ENCODE results near the gene POLA2. TPM values are rescaled to one million over a fixed set of nuclear protein-coding genes. Genes with fewer than 3 reads are reported as not detected.
A peak's percentile ranks its signal among the peaks of the same experiment; 100 is the strongest.
"Not testable (repeated sequence)": the region's sequence is repeated elsewhere in the genome, so short reads cannot be mapped to it uniquely, and the experiment has no call there.

The POLA2 gene
- total and polyA plus RNA-seq, 5 experiments from 2014 or later, result 9.7 to 24.7 (median 13.5) TPM

DNA sequence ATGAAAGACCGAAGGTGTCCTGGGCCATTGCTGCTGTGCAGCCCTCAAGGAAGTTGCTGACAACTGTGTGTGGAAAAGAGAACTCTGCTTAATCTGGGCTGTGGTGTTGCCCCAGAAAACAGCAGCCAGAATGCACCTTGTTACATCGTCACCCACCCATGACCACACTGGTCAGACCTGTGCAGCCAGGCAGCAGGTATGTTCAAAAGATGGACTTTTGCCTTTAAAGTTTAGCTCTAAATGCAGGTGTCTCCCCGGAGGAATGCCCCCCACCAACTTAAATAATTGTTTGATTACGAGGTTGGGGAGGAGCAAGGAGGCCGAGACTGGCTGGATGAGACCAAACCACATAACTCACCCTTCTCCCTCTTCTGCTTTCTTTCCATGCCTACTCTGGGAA is 15.3 kb upstream of the POLA2 start:
- Mint-ChIP-seq H3K36me3 (peaks cover 0 to 8% (median 0%) of the 10 kb centered on the region in 3 donors), H3K4me1 (no peaks in the 10 kb centered on the region), H3K9me3 (peaks cover 0 to 9% (median 0%) of the 10 kb centered on the region in 9 donors), H3K4me3 (no peak overlapping the region), H3K27me3 (no peaks in the 10 kb centered on the region), H3K27ac (peak overlapping the region in 1 of 10 donors; percentile 33)
- no peak for DNase-seq
- POLR2A ChIA-PET, result no interaction called here
- no peak for ATAC-seq

DNA sequence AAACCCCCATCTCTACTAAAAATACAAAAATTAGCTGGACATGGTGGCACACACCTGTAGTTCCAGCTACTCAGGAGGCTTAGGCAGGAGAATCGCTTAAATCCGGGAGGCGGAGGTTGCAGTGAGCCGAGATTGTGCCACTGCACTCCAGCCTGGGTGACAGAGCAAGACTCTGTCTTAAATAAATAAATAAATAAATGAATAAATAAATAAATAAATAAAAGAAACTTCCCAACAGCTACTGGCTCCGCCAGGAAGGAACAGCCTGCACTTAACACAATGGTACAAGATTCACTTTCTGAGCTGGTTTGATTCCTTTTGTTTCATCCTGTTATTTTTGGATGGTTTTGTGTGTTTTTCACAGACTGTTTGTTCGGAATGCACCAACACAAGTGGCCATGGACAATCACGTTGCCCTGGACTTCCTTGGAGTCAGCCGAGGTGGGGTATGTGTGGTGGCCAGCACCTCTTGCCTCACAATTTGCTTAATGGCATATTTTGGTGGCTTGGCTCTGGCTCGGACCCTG is 13.5 kb upstream of the POLA2 start:
- H3K4me3 Mint-ChIP-seq, H3K36me3 Mint-ChIP-seq, H3K27me3 Mint-ChIP-seq, DNase-seq, H3K9me3 Mint-ChIP-seq, H3K4me1 Mint-ChIP-seq, POLR2A ChIA-PET, ATAC-seq, H3K27ac Mint-ChIP-seq: not testable (repeated sequence)

DNA sequence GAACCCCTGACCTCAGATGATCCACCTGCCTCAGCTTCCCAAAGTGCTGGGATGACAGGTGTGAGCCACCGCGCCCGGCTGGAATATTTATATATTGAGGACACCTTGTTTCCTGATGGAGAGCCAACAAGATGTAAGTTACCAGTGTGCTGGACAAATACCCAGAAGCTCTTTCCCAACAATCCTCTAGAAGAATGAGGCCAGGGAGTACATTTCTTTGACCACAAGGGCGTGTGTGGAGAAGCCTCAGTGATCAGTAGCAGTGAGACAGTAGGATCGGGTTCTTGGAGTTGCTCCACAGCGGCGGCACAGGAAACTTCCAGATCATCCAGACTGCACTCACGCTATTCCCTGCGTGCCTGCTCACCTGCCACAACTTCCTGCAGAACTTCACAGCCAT is 10.3 kb upstream of the POLA2 start:
- POLR2A ChIA-PET, result no interaction called here
- Mint-ChIP-seq H3K4me1 (no peaks in the 10 kb centered on the region), H3K9me3 (no peaks in the 10 kb centered on the region), H3K27me3 (peaks cover 0 to 6% (median 0%) of the 10 kb centered on the region in 5 donors), H3K4me3 (no peak overlapping the region), H3K36me3 (no peaks in the 10 kb centered on the region), H3K27ac (no peak overlapping the region)
- DNase-seq, result no peak
- no peak for ATAC-seq

DNA sequence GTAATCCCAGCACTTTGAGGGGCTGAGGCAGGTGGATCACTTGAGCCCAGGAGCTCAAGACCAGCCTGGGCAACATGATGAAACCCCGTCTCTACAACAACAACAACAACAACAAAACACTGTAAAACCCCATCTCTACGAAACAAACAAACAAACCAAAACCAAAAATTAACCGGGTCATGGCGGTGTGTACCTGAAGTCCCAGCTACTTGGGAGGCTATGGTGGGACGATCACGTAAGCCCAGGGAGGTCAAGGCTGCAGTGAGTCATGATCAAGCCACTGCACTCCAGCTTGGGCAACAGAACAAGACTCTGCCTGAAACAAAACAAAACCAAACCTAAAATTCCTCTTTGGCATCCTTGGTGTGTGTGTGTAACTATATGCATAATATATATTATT is 7.0 kb upstream of the POLA2 start:
- Mint-ChIP-seq H3K4me1 (peaks cover 0 to 8% (median 7%) of the 10 kb centered on the region in 4 donors), H3K9me3 (no peaks in the 10 kb centered on the region), H3K36me3 (no peaks in the 10 kb centered on the region), H3K4me3 (no peak overlapping the region), H3K27me3 (peaks cover 0 to 6% (median 0%) of the 10 kb centered on the region in 5 donors), H3K27ac (no peak overlapping the region)
- DNase-seq, result no peak
- no peak for ATAC-seq
- POLR2A ChIA-PET, result no interaction called here

DNA sequence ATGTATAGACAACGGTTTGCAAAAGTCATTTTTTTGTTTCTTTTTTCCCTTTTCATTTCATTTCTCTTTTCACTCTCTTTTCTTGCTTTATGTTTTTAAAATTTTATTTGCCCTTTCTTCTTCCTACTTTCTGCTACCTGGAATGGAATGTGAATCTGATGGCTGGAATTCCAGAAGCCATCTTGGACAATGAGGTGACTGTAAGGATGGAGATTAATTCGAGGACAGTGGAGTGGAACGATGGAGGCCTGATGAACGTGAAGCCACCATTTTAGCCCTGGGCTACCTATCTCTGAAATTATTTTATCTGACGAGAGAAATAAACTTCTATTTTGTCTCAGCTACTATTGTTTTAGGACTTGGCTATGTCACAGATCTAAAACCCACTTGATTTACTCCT is 2.8 kb upstream of the POLA2 start:
- H3K27ac Mint-ChIP-seq, result peak overlapping the region in 7 of 10 donors; percentile 27 to 89 (median 63)
- ATAC-seq (no peak), DNase-seq (no peak)
- no peaks in the 10 kb centered on the region for H3K36me3 Mint-ChIP-seq
- peaks cover 0 to 3% (median 0%) of the 10 kb centered on the region in 5 donors for H3K27me3 Mint-ChIP-seq
- peak overlapping the region in 6 of 10 donors; percentile 2 to 62 (median 40) for H3K4me3 Mint-ChIP-seq
- no peaks in the 10 kb centered on the region for H3K9me3 Mint-ChIP-seq
- POLR2A ChIA-PET, result no interaction called here
- H3K4me1 Mint-ChIP-seq, result peaks cover 15 to 39% (median 35%) of the 10 kb centered on the region in 4 donors

DNA sequence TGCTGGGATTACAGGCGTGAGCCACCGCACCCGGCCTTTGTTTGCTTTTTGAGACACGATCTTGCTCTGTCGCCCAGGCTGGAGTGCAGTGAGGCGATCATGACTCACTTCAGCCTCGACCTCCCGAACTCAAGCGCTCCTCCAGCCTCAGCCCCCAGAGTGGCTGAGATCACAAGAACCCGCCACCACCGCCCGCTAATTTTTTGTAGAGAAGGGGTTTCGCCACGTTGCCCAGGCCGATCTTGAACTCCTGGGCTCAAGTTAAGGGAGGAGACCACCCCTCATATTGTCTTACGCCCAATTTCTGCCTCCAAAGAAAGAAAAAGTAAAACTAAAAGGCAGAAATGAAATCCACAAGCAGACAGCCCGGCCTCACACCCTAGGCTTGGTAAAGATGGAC is 1.5 kb upstream of the POLA2 start:
- POLR2A ChIA-PET, result interaction anchor here (0.7 kb wide), 1 partner anchor 377 kb away, joined by 3 read pairs; no protein-coding TSS in a partner anchor
- H3K27ac Mint-ChIP-seq, result peak overlapping the region in 8 of 10 donors; percentile 49 to 98 (median 95)
- no peaks in the 10 kb centered on the region for H3K9me3 Mint-ChIP-seq
- peak overlapping the region in 4 of 10 donors; percentile 50 to 93 (median 71) for H3K4me3 Mint-ChIP-seq
- peaks cover 20 to 46% (median 45%) of the 10 kb centered on the region in 4 donors for H3K4me1 Mint-ChIP-seq
- no peaks in the 10 kb centered on the region for H3K27me3 Mint-ChIP-seq
- peaks cover 0 to 2% (median 0%) of the 10 kb centered on the region in 3 donors for H3K36me3 Mint-ChIP-seq
- no peak for ATAC-seq
- no peak for DNase-seq

DNA sequence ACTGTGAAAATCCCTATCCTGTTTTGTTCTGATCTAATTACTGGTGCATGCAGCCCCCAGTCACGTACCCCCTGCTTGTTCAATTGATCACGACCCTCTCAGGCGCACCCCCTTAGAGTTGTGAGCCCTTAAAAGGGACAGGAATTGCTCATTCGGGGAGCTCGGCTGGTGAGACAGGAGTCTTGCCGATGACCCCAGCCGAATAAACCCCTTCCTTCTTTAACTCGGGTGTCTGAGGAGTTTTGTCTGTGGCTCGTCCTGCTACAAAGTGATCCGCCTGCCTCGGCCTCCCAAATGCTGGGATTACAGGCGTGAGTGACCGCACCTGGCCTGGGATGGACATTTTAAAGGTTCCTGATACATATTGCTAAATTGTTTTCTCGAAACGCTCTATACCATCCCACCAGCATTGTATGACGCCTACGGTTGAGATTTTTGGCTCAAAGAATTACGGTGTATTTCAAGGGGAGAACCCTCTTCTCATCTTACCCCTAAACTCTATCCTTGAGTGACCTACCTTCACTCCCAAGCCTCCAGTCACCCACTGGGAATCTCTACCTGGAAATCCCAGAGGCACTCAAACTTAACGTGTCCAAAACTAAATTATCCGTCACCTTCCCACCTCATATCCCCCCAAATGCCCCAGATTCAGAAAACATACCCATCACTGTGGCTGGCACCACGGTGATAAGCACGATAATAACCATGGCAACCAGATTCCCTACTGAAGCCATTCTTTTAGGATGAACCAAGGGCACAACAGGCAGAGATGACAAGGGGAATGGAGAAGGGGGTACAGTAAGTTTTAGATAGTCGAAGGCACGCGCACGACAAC is 789 bp upstream of the POLA2 start:
- ATAC-seq (peak in 1 of 2 donors; percentile 53), DNase-seq (peak in 1 of 10 donors; percentile 4)
- POLR2A ChIA-PET, result interaction anchor here (0.8 to 1.7 kb wide), 10 partner anchors 23 to 482 kb away, joined by 3 to 6 read pairs (median 4); partner anchors contain the start of genes FAU, MALAT1 and SF1
- Mint-ChIP-seq H3K36me3 (peaks cover 0 to 4% (median 0%) of the 10 kb centered on the region in 3 donors), H3K4me3 (peak overlapping the region; percentile 86 to 96 (median 92)), H3K4me1 (peaks cover 26 to 50% (median 48%) of the 10 kb centered on the region in 4 donors), H3K27ac (peak overlapping the region; percentile 94 to 98 (median 96)), H3K27me3 (no peaks in the 10 kb centered on the region), H3K9me3 (no peaks in the 10 kb centered on the region)

DNA sequence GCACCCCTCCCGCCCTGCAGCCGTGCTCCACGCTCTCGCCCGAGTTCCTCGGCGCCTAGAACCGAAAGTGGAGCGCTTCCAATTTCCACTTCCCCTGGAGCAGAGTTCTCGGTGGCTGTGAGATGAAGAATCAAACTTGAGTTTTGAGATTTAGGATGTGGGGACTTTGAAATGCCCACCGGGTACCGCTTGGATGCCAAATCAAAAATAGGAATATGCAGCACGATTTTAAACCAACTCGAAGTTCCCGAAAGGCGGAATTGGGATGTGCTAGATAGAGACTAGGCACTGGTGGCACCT is 569 bp downstream of the POLA2 start:
- no peaks in the 10 kb centered on the region for H3K27me3 Mint-ChIP-seq
- POLR2A ChIA-PET, result interaction anchor here (0.8 to 1.9 kb wide), 14 partner anchors 18 to 666 kb away, joined by 3 to 8 read pairs (median 4); partner anchors contain the start of genes DPF2, FAU, MALAT1 and SF1
- H3K4me3 Mint-ChIP-seq, result peak overlapping the region; percentile 86 to 96 (median 92)
- DNase-seq (peak in 2 of 10 donors; percentile 16 to 28), ATAC-seq (no peak)
- peaks cover 30 to 55% (median 52%) of the 10 kb centered on the region in 4 donors for H3K4me1 Mint-ChIP-seq
- peaks cover 0 to 11% (median 1%) of the 10 kb centered on the region in 3 donors for H3K36me3 Mint-ChIP-seq
- no peaks in the 10 kb centered on the region for H3K9me3 Mint-ChIP-seq
- H3K27ac Mint-ChIP-seq, result peak overlapping the region; percentile 70 to 98 (median 94)

DNA sequence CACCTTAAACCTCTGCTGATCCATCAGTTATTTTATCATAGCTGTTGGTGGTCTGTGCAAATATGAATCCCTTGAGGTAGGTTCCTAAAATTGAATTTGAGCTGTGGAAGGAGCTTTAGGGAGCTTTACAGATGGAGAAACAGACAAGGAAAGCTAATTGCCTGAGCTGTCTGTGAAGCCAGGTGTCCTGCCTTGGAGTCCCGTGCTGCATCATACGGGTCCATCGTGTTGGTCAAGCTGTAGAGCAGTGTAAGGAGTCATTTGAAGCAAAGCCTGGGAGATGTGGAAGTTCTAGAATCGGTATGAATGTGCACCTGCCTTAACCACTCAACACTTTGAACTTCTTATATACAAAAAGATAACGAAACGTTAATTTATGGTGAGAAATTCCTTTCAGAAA is 1.0 kb downstream of the POLA2 start:
- Mint-ChIP-seq H3K27me3 (no peaks in the 10 kb centered on the region), H3K4me3 (peak overlapping the region; percentile 86 to 96 (median 92)), H3K36me3 (peaks cover 0 to 11% (median 4%) of the 10 kb centered on the region in 3 donors), H3K9me3 (no peaks in the 10 kb centered on the region), H3K27ac (peak overlapping the region; percentile 70 to 98 (median 94)), H3K4me1 (peaks cover 30 to 55% (median 52%) of the 10 kb centered on the region in 4 donors)
- no peak for ATAC-seq
- POLR2A ChIA-PET, result interaction anchor here (1.3 to 1.9 kb wide), 6 partner anchors 18 to 484 kb away, joined by 3 to 8 read pairs (median 5); partner anchors contain the start of genes DPF2, MALAT1 and SF1
- DNase-seq, result peak in 1 of 10 donors; percentile 4

DNA sequence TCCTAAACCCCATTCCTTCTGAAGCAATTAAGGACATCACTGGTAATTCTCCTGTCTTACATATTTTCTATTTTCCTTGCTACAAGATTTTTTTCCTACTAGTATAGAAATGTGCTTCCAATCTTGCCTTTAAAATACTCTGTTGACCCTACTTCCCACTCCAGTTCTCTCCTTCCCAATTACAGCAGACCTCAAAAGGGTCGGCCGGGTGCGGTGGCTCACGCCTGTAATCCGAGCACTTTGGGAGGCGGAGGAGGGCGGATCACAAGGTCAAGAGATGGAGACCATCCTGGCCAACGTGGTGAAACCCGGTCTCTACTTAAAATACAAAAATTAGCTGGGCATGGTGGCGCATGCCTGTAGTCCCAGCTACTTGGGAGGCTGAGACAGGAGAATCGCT is 3.0 kb downstream of the POLA2 start:
- POLR2A ChIA-PET, ATAC-seq, DNase-seq, H3K9me3 Mint-ChIP-seq, H3K27me3 Mint-ChIP-seq: not testable (repeated sequence)
- Mint-ChIP-seq H3K36me3 (peaks cover 0 to 26% (median 13%) of the 10 kb centered on the region in 3 donors), H3K27ac (peak overlapping the region in 2 of 10 donors; percentile 7 to 41), H3K4me3 (peak overlapping the region in 5 of 10 donors; percentile 30 to 75 (median 46)), H3K4me1 (peaks cover 30 to 47% (median 45%) of the 10 kb centered on the region in 4 donors)

DNA sequence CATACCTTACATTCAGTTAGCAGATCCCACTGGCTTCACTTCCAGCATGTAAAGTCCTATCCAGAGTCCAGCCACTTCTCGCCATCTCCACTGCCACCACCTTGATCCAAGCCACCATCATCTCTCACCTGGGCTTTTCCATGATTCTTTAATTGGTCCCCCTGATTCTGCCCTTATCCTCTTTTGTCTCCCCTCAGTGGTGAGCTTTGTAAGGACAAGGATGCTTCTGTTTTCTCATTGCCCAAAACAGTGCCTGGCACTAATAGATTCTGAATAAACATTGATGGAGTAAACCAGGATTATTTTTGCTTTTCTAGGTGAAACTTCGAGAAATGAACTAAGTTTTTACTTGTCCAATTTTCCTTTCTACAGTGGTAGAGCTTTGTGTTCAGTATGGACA is 4.4 kb downstream of the POLA2 start:
- H3K9me3 Mint-ChIP-seq, result no peaks in the 10 kb centered on the region
- peaks cover 7 to 41% (median 24%) of the 10 kb centered on the region in 3 donors for H3K36me3 Mint-ChIP-seq

DNA sequence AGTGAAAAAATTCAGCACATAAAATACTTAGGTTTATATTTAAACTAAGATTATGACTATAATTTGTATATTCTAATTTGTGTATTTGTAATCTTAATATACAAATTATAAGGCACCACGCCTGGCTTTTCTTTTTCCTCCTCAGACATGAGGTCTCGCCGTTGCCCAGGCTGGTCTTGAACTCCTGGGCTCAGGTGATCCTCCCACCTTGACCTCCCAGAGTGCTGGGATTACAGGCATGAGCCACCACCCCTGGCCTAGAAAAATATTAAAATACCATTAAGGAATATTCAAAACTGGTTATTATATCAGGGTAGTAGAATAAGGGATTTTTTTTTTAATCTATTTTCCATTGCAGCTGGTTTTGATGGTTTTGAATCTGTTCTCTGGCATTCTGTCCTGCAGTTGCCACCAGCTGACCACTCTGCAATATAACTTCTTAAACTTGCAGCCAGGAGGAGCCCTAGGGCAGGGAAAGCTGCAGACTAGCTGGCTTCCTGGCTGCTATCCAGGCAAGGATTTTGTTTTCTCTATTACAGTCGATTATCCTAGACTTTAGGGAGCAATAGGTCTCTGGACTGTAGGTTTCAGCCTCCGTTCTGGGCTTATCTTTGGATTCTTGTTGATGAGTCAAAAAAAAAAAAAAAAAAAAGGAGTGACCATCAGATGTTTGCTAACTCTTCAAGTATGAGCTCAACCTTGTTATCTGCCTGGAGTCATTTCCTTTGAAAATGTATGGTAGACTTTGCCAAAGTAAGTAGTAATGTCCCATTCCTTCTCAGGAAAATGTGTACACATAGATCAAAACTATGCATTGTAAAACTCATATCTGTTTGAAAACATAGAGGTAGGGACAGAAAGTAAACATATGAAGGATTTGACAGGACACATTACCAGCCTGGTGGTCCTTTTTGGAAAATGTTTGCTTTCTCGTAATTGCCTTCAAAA is 13.2 kb downstream of the POLA2 start:
- POLR2A ChIA-PET, result interaction anchor here (0.7 to 1.4 kb wide), 5 partner anchors 40 to 936 kb away, joined by 3 to 6 read pairs (median 4); no protein-coding TSS in a partner anchor
- peak in 1 of 2 donors; percentile 57 for ATAC-seq
- Mint-ChIP-seq H3K4me1 (peaks cover 0 to 5% (median 2%) of the 10 kb centered on the region in 4 donors), H3K27me3 (no peaks in the 10 kb centered on the region), H3K27ac (peak overlapping the region in 1 of 10 donors; percentile 44), H3K4me3 (no peak overlapping the region), H3K36me3 (peaks cover 7 to 69% (median 35%) of the 10 kb centered on the region in 3 donors), H3K9me3 (no peaks in the 10 kb centered on the region)
- DNase-seq, result peak in 4 of 10 donors; percentile 21 to 36 (median 28)

More for the DNA sequence above, 4.4 kb downstream of the POLA2 start:
- Mint-ChIP-seq H3K4me1 (peaks cover 31 to 39% (median 34%) of the 10 kb centered on the region in 4 donors), H3K4me3 (no peak overlapping the region), H3K27ac (peak overlapping the region in 2 of 10 donors; percentile 10 to 17), H3K27me3 (no peaks in the 10 kb centered on the region)
- DNase-seq (peak in 1 of 10 donors; percentile 25), ATAC-seq (no peak)
- POLR2A ChIA-PET, result no interaction called here
